ENCODE measurements around the gene ARHGEF11.

ARHGEF11 gene

DNA sequence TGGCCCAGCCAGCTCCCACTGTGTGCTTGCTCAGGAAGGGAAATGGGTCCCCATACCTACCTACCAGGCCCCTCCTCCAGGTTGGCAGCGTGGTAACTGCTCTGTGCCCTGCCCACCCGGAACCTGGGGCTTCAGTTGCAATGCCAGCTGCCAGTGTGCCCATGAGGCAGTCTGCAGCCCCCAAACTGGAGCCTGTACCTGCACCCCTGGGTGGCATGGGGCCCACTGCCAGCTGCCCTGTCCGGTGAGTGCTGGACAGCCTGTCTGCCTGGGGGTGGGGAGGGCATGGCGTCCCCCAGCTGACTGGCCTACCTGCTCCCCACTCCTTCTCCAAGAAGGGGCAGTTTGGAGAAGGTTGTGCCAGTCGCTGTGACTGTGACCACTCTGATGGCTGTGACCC lies 135.9 kb downstream of the ARHGEF11 start:
- no peak for DNase-seq (ENCODE audit: low spot score)

DNA sequence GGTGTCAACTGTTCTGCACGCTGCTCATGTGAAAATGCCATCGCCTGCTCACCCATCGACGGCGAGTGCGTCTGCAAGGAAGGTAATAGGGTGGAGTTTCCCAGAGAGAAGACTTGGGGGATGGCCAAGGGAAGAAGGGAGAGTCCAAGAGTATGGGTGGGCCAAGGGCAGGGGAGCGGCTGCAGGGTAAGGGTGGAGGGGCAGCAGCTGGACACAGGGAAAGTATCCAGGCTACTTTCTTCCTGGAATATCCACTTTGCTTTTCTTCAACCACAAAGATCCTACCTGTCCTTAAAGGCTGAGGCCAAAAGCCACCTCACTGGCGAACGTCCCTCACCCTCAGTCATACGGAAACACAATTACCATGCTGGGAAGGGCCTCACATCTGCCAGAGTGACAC lies 136.6 kb downstream of the ARHGEF11 start:
- DNase-seq (ENCODE audit: low spot score): no peak

DNA sequence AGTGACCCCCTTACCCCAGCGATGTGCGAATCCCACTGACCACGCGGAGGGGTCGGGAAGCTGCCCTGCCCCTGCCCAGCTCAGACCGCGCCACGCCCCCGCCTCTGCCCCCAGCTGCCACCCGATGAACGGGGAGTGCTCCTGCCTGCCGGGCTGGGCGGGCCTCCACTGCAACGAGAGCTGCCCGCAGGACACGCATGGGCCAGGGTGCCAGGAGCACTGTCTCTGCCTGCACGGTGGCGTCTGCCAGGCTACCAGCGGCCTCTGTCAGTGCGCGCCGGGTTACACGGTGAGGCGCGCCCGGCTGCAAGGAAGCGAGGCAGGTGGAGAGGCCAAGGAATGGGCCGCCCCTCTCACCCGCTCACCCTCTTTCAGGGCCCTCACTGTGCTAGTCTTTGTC lies 137.0 kb downstream of the ARHGEF11 start:
- no peak for DNase-seq (ENCODE audit: low spot score)

DNA sequence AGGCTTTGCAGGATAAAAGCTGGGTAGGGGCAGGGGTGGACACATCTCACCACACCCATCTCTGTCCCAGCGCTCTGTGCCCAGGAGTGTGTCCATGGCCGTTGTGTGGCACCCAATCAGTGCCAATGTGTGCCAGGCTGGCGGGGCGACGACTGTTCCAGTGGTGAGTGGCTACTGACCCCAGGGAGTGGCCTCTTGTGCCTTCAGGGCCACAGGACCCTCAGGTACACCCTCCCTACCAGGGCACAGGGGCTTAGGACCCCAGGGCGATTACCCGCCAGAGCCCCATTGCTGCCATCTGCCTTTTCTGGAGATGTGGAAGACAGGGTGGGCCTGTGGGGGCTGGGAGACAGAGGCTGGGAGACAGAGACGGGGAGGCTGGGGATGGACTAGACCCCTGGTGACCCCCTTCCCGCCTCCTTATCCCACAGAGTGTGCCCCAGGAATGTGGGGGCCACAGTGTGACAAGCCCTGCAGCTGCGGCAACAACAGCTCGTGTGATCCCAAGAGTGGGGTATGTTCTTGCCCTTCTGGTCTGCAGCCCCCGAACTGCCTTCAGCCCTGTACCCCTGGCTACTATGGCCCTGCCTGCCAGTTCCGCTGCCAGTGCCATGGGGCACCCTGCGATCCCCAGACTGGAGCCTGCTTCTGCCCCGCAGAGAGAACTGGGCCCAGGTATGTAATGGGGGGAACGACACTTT lies 139.2 kb downstream of the ARHGEF11 start:
- no peak for DNase-seq (ENCODE audit: low spot score)

DNA sequence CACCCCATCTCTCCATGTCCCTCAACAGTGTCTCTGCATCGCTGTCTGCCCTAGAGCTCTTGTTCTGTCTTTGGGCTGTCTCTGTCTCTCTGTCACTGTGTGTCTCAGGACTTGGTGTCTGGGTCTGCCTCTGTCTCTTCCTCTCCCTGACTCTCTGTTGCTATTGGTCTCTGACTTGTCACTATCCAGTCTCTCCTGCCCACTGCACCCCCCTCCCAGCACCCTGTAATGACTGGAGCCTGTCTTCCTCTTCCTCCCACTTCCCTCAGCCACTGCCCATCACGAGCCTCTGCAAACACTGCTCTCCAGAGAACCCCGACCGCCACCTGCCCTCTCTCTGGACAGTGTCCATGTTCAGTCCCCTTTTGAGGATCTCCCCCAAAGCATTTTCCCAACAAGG lies 139.9 kb downstream of the ARHGEF11 start:
- no peak for DNase-seq (ENCODE audit: low spot score)

DNA sequence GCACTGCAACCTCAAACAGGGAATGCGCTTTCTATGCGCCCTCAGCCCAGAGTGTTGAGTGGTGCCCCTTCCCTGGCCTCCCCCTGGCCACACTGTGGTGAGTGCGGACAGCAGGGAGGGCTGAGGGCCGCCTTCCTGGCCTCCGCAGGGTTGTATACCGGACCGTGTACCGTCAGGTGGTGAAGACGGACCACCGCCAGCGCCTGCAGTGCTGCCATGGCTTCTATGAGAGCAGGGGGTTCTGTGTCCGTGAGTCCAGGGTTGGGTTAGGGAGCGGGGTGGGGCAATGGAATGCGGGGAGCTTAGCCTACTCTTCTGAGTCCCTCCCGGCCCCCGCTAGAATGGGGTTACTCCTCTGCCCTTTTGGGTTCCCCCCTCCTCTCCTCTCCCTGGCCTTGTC lies 140.4 kb downstream of the ARHGEF11 start:
- DNase-seq (ENCODE audit: low spot score): no peak

DNA sequence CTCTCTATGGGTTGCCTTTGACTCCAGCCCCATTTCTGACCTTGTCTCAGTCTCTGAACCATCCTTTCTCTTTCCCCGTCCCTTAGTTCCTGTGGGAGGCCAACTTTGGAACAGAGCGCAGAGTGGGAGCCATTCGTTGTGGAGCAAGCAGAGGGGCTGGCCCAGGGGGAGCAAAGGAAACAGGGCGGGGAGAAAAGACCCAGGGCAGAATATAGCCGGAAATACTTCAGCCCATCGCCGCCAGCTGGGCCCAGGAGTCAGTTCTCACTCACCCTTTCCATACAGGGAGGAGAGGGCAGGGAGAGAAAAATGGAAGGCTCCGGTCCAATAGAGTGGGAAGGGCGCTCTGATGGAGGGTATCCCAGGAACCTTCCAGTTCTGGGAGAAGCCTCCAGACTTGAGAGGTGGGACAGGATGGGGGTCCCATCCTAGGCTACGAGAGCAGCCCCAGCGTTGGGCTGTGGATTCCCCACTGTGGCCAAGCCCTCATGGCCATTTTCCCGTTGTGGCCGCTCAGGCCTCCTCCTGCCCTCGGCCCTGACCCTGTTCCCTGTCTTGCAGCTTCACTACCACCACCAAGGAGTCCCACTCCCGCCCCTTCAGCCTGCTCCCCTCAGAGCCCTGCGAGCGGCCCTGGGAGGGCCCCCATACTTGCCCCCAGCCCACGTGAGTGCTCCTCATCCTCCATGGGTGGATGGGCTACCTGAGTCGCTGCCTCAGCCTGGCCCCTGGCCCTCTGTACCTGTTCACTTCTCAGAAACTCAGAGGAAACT lies 141.2 kb downstream of the ARHGEF11 start:
- no peak for DNase-seq (ENCODE audit: low spot score)

DNA sequence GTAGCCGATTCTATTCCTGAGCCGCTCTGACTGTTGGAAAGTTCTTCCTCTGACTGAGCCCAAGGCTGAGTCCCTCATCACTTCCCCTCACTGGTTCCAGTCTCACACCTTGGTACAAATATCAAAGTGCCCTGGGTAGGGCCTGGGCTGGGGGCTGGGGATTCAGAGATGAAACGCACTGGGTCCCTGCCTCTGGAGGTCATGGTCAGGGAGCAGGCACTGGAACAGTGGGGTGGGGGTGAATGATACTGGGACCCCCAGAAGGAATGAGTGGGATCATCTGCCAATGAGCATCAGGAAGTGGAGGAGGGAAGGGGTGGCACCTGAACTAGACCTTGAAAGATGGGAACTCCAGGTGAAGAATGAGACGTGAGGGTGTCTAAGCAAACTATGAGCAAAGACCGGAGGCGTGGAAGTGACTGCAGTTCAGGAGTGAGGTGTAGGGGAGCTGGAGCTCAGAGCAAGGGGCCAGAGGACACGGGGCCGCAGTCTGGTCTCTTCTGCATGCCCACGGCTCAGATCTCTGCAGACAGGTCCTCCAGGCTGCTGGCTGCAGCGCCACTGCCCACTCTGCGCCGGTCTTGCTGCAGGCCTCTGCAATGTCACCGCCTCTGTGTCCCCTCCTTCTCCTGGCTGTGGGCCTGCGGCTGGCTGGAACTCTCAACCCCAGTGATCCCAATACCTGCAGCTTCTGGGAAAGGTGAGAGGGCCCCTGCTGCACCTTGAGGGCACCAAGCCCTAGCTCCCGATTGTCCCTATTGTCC lies 142.0 kb downstream of the ARHGEF11 start:
- DNase-seq (ENCODE audit: low spot score): no peak

DNA sequence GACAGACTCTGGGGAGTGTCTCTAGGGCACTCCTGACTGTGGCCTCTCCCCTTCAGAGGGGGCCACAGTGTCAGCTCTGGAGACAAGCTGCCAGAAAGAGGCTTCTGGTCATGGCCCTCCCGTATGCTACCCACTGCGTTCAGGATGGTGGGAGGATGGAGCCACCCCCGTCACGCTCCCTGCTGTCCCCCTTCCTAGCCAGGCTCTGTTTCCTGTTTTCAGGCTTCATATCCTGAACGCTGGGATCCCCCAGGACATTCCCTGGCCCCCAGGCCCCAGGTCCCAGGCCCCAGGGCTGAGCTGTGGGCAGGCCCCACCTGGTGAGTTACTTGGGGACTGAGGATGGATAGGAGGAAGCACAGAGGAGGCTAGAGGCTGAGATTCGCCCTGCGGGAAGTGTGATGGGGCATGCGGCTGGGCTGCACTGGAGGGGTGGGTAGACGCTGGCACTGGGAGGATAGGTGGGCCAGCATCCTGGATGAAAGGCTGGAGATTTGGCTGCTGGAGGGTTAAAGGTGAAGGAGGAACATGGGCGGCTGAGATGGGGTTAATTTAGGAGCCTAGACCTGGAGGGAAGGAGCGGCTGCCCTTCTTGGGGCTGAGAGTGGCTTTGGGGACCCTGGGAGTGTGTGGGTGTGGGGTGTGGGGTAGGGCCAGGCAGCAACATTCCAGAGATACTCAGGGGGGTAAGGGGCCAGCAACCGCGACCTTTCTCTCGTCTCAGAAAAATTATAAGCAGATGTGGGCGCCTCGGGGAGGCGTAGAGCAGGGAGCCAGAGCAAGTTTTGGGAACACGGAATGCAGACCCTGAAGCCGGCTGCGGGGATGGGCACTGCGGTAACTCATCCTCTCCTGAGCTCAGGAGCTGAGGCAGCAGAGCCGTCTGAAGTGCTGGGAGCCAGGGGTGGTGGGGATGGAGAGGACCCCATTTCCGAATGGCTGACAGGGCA lies 143.3 kb downstream of the ARHGEF11 start:
- DNase-seq (ENCODE audit: low spot score): no peak

DNA sequence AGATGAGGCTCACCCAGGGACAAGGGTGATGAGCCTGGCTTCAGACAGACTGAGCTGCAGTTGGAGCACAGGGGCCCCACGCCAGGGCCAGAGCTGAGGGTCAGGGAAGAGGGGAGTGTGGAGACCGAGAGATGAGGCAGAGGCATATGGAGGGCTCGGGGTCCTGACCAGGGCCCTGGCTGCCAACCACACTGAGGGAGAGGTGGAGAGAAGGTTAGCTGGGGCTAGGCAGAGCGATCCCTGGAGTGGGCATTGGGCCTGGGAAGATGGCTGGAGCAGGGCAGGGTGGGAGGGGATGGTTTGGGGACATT lies 144.0 kb downstream of the ARHGEF11 start:
- DNase-seq (ENCODE audit: low spot score): no peak

DNA sequence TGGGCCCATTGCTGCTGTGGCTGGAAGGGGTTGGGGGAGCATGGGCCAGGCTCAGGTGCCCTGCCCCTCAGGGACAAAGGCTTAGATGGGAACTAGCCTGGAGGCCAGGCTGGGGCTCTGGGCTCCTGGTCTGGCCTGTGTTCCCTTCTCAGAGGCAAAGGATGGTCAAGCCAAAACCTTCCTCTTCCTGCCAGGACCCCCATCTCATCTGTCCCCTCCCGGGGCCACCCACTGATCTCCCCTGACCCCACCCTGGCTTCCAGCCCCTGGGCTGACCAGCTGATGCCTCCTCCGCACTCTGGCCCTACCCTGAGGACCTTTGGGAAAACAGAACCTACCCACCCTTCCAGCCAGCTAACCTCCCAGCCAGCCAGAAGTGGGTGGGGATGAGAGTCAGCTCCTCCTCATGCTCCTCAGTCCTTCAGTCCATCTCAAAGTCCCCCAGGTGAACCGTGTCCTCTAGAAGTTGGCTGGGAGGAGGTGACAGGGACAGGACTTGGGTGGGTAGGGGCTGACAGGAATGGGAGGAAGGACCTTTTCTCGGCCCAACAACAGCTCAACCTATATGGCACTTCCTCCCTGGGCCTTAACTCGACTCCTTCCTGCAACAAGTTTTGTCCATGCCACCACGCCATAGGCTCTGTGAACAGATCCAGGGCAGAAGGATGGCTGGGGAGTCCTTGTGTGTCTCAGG lies 144.5 kb downstream of the ARHGEF11 start:
- DNase-seq (ENCODE audit: low spot score): no peak

DNA sequence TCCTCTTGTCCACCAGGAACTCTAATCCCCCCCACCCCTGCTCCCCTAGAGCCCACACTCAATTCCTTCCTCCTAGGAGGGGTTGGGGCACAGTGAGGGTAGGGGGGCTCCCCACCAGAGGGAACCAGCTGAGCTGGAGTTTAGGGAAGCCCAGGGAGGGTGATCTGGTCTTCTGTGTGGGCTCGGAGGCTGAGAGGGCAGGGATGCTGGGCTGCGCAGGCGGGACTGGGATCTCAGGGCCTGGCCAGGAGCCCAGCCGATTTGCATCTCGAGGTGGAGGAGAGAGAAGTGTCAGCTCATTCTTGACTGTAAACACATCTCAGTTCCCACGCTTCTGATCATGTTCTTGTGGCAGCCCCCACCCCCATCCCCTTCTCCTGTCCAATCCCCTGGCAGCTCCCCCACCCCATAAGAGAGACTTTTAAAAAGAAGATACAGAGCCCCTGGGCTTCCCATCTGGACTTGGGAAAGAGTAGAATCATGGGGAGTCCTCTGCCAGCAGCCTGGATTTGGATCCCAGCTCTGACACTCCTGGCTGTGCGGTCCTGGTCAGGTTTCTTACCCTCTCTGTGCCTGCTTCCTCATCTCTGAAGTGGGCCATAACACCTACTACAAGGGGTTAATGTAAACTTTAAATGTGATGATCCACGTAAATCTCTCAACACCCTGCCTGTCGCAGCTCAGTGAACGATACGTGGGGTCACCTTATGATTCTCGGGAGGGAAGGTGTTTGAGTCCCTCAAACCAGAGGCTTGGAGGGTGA lies 145.4 kb downstream of the ARHGEF11 start:
- peak; percentile 44 for DNase-seq (ENCODE audit: low spot score)

DNA sequence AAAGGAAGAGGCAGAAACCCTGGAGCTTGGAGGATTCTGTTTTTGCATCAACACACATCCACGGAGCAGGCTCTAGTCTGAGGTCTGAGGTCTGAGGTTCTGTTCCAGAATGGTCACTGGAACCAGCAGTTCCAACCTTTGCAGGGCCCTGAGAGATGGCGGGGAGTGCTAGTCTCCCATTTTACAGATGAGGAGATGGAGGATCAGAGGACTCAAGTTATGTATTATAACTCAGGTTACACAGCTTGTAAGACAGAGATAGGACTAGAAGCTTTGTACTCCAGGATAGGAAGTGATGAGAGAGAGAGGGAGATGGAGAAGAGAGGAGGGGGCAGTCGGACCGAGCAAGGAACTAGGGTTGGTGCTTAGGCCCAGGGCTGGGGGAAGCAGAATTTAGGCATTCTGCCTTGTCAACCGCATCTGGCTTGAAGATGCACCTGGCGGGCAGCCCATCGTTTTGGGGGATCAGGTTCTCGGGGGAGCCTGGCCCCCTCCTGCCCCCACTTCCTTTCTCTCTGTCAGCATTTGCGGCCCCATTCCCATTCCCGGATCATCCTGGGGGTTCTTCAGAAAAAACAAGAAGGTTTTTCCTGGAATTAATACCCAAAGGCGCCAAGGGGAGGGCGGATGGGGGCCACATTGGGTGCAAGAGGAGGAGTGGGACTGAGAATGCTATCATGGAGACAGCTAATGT lies 146.4 kb downstream of the ARHGEF11 start:
- DNase-seq (ENCODE audit: low spot score): no peak

DNA sequence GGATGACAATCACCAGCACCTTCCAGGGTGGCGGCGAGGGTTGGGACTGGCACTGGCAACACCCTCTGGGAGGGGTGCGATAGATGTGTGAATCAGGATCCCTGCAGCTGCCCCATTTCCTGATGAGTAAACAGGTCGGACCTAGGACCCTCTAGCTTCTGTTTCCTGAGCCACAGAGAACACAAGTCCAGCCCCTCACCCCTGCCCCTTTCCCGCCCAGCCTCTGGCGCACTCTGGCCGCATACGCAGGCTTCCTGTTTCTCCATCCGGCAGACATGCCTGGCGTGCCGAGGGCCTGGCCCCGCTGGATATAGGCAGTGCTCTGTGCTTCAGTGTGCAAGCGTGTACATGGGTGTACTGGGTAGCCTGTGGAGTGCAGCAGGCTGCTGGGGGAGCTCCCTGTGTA lies 147.4 kb downstream of the ARHGEF11 start:
- DNase-seq (ENCODE audit: low spot score): peak; percentile 44

DNA sequence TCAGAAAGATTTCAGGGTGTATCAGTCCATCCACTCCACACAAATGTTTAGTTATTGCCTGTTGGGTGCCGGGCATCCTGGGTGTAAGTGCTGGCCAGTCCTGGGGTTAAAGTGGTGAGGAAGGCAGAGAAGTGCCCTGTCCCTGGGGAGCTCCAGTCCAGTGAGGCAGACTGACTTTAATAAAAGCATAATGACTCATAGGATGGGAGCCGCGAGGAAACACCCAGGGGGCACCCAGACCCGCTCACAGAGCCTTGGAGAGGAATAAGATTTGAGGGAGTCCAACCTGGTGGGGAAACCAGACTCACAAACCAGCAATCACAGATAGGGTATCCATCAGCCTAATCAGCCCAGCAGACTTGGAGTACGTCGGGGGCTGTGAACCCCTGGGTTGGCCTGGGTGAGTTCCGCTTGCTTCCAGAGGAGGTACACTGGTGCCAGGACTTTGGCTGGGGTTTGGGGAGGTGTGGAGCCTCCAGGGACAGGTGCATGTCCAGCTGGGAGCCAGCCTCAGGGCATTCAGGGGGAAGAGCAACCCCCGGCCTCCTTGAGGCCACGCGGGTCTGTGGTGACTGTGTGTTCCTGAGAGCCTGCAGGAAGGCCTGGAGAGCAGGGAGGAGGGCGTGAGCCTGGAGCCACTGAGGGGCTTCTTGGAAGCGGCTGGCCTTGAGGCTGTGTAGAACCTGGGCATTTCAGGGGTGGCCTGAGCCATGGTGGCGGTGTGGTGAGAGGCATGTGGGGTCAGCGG lies 148.3 kb downstream of the ARHGEF11 start:
- DNase-seq (ENCODE audit: low spot score): peak; percentile 9

DNA sequence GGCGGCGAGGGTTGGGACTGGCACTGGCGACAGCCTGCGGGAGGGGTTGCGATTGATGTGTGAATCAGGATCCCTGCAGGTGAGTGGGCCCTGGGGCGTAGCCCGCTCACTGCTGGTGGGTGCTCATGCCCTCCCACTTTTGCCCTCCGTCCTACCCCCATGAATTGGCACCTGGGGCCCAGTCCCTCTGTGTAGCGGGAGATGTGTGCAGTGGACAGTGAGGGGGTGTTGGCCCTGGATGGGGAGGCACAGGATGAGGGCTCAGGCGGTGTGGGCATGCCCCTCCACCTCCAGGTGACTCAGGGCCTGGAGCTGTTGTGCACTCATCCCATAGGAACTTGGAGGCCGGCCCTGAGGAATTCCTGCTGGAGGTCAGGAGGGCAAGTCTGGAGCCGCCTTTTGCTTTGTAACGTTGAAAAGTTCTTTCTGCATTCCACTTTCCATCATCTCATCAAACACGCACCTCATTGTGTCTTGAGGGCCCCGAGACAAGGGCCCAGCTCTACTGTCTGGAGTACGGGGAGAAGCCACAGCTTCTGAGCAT lies 149.0 kb downstream of the ARHGEF11 start:
- DNase-seq (ENCODE audit: low spot score): no peak

DNA sequence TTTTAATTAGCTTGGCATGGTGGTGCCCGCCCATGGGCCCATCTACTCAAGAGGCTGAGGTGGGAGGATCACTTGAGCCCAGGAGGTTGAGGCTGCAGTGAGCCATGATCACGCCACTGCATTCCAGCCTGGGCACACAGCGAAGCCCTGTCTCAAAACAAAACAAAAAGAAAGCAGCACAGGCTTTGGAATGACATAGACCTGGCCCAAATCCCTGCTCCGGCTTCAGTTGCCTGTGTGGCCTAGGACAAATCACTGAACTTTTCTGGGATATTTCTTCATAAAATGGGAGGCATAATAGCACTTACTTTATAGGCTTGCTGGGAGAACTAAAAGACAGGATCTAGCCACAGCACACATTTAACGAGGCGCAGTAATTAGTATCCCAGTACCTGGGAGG lies 149.6 kb downstream of the ARHGEF11 start:
- DNase-seq (ENCODE audit: low spot score): peak; percentile 10

DNA sequence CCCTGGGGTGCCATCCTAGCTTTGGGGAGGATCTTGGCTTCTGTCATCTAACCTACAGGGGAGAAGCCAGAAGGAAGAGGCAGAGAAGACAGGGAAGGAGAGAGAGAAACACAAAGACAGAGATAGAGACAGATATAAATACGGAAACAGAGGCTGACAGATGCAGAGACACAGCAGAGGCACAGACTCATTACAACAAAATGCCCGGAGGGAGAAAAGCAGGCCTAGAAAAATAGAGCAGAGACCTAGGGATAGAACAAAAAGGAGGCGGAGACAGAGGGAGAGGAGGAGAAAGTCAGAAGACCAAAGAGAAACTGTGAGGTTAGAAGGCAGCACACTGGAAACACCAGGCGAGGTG lies 150.1 kb downstream of the ARHGEF11 start:
- no peak for DNase-seq (ENCODE audit: low spot score)

Data from hematopoietic multipotent progenitor cell treated with erythropoietin and hydrocortisone succinate and interleukin-3 and kit ligand, for 17 days (in vitro differentiated cells).